Skeletal muscle cell (primary cell): ENCODE data around the gene KRT85.

Experiments
- DNase-seq: peaks from one replicate; pipeline ENCODE4 v3.0.0-alpha.2; 2010; ENCODE audit warnings: low read depth
- H3K4me3 ChIP-seq: 2 replicates; pipeline ENCODE4 v1.5.1; 2011; ENCODE audit warnings: low read depth, mild to moderate bottlenecking, control low read depth, low read length, moderate library complexity

The KRT85 gene

GRCh38 chr12:52314511-52314910 lies 52.8 kb downstream of the KRT85 start:
- DNase-seq: no peak
- no peak overlapping the region for H3K4me3 ChIP-seq

GRCh38 chr12:52313926-52314325 lies 53.4 kb downstream of the KRT85 start:
- no peak overlapping the region for H3K4me3 ChIP-seq
- DNase-seq: no peak

GRCh38 chr12:52313461-52313860 lies 53.8 kb downstream of the KRT85 start:
- DNase-seq: no peak
- H3K4me3 ChIP-seq: no peak overlapping the region

GRCh38 chr12:52312086-52312485 lies 55.2 kb downstream of the KRT85 start:
- no peak overlapping the region for H3K4me3 ChIP-seq
- DNase-seq: no peak

GRCh38 chr12:52311285-52311648 lies 56.0 kb downstream of the KRT85 start:
- no peak for DNase-seq

GRCh38 chr12:52310622-52311284 lies 56.5 kb downstream of the KRT85 start:
- H3K4me3 ChIP-seq: no peak overlapping the region
- no peak for DNase-seq

More at GRCh38 chr12:52311285-52311648, 56.0 kb downstream of the KRT85 start:
- no peak overlapping the region for H3K4me3 ChIP-seq
